ENCODE measurements around the gene RIMKLA.

RIMKLA gene

GRCh38 chr1:42379794-42380585 lies 602 bp upstream of the RIMKLA start:
- no peak for DNase-seq

DNA sequence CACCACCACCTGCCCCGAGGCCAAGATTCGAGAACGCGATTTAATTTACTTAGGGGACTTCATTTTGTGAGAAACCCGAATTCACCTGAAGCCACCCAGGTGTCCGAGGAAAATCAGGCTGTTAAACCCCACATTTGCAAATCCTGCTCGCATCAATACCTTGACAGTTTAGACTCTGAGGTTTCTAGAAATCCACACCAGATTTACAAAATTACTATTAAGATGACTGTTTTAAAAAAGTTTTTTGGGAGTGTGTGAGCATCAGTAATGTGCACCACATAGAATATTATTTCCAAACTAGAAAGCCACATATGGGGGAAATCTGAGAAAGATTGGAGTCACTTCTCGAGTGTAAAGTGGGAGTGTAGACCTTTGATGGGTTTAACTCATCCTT lies 685 bp downstream of the RIMKLA start:
- DNase-seq, result no peak

- no peak for DNase-seq
Measured at GRCh38 chr1:42385283-42385682, 4.7 kb downstream of the RIMKLA start.

DNA sequence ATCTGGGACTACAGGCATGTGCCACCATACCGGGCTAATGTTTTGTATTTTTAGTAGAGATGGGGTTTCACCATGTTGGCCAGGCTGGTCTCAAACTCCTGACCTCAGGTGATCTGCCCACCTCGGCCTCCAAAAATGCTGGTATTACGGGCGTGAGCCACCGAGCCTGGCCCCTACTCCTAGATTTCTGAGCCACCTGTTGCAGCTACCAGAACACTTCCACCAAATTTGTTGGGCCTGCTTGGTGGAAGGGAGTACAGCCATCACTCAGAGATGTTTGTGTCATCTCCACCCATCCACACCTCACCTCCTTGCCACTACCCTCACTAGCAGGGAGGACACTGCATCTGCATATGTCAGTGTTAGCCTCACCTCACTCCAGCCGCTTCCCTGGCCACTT lies 5.5 kb downstream of the RIMKLA start:
- no peak for DNase-seq

- DNase-seq, result no peak
Measured at GRCh38 chr1:42392255-42392654, 11.7 kb downstream of the RIMKLA start.

DNA sequence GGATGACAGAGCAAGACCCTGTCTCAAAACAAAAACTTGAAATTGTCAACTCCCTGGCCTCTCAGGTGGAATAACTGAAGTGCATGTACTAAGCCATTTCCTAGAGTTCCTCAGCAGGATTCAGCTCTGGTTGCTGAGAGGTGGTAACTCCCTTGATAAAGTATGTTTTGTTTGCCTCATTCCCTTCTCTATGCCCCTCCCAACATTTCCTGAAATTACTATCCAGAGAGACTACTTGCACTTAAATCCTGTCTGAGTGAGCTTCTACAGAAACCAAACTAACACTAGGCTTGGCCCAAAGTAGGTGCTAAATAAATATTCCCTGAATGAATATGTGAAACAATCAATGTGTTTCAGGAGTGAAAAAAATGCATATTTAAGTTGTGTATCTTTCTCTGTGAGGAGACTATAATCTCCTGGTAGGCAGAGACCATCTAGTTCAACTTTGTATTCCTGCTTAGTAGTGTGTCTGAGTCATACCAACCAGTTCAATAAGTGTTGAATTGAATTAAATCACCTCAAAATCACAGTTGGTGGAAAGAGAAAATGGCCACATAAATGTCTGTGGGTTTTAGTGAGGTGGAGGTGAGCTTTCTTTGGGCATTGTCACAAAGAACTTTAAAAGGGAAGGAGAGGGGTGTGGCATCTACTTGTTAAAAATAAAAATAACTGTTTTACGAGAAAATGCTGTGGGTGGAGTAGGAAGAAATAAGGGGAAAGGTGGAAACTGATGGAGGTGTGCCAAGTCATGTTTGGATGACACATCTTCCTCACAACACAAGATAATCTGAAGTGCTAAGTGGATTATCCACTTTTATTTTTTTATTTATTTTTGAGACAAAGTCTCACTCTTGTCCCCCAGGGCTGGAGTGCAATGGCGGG lies 12.6 kb downstream of the RIMKLA start:
- no peak for DNase-seq

DNA sequence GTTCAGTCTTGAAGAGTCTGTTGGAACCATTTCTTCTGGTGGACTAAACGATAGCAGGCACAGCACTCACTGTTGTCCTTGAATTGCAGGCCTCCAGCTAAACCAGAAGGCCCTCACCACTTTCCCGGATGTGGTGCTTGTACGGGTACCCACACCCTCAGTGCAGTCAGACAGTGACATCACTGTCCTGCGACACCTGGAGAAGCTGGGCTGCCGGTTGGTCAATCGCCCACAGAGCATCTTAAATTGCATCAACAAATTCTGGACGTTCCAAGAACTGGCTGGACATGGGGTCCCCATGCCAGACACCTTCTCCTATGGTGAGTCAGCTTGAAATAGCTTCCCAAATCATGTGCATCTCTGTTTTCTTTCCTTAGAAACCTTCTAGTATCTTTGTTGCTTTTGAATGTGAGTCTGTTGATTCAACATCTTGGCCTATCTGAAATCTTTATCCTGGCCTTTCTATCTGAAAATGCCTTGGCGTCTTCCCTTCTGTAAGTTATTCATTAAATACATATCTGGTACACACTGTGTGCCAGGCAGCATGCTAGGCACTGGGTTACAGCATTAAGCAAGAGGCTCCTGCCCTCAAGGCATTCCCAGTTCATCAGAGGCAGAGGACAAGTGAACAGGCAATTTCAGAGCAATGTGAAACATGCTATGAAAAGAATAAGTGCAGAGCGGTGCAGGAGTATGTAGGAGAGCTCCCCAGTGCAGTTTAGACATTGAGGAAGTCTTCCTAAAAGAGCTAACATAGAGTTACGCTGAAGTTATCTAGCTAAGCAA lies 18.9 kb downstream of the RIMKLA start:
- no peak for DNase-seq

GRCh38 chr1:42403880-42404400 lies 23.3 kb downstream of the RIMKLA start:
- no peak for DNase-seq

- no peak for DNase-seq
Measured at GRCh38 chr1:42414551-42415496, 34.2 kb downstream of the RIMKLA start.

- no peak for DNase-seq
Measured at GRCh38 chr1:42417166-42417565, 36.6 kb downstream of the RIMKLA start.

- DNase-seq, result no peak
Measured at GRCh38 chr1:42418516-42418915, 37.9 kb downstream of the RIMKLA start.

DNA sequence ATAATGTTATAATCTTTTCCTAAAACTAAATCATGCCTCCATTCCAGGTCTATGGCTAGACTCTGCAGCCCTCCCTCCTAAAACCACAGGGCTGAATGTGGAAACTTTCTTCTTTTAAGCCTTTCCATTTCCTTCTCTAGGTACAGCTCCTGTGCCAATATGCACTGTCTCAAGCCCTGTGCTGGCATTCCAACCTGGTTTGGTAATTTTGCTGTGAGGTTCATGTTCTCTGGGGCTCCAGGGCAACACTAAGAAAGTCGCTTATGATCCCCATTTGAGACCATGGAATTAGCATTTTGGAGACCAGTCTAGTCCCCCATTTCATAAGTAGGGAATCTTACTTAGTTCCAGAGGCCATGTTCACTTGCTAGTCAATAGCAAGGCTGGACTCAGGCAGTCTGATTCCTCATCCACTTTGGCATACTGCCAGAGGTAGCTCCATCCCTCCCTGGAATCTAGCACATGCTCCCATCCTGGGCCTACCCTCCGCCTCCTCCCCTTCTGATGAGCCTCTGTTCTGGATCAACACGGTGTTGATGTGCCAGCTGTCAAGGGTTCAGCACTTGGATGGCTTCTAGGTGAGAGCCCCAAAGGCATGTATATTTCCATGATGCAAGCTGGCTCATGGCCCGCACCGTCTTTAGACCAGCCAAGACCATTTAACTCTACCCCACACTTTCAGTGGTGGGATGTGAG lies 38.7 kb downstream of the RIMKLA start:
- no peak for DNase-seq

DNA sequence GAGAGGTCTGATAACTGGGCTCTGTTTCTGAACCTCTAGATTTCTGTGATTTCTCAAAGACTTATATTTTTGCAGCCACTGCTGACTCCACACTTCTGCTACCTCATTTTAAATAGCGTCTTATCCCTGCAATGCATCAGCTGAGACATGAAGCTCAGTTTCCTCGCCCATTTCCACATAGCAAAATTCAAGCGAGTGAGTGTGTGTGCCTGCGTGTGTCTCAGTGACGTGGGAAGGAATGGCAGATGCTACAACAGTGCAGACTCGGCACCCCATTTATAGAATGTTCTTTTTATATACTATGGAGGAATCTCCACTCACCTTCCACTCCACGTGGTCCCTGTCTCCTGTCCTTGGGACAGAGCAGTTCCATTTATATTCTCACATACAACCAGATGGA lies 39.5 kb downstream of the RIMKLA start:
- DNase-seq, result no peak

- no peak for DNase-seq
Measured at GRCh38 chr1:42420911-42421585, 40.5 kb downstream of the RIMKLA start.

GRCh38 chr1:42422737-42423136 lies 42.1 kb downstream of the RIMKLA start:
- DNase-seq, result no peak

DNA sequence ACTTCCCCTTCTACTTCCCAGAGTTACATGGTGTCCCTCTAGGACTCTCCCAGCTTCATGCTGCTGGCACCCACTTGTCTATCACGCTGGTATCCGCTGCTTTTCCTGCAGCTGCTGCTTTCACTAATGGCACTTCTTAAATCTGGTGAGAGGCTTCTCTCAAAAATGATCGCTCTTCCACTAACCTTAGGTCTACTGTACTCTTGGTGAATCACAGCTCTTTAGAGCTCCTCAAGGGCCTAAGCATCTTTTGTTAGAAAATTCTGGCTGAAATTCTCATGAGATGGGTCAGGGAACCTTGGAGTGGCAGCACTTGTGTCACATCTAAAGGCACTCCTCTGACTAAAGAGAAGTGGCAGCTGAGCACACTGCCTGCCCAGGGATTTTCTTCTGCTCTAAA lies 43.1 kb downstream of the RIMKLA start:
- DNase-seq, result no peak

GRCh38 chr1:42424201-42424600 lies 43.6 kb downstream of the RIMKLA start:
- DNase-seq, result no peak

DNA sequence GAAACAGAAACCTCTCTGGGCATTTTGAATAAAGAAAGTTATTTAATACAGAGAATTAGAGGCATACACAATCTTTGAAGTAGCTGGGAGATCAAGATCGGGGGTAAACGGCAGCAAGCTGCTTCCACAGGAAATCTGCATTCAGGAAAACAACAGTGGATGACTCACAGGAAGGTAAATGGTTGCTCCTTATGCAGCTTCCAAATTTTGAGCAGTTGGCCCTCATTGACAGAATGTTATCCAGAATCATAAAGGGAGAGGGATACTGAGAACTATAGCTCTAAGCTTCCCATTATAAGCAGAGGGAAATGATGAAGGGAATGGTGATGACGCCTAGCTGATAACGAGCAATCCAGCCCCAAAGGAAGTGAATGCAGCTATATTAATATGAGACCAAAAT lies 46.6 kb downstream of the RIMKLA start:
- no peak for DNase-seq

DNA sequence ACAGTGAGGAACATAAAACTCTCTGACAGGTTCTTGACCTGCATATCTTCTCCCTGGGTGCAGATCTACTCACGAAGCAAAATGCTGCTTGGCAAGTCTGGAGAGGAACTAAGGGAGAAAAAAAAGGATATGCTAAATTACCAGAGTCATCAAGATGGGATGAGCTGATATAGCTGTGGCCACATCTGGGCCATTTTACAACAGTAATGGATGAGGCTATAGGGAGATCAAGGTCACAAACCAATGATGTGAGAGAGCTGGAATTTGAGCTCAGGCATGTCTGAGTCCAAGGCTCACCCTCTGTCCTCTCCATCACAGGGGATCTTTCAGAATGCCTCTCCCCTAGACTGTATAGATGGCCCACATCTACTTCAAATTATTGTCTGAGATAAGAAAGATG lies 49.0 kb downstream of the RIMKLA start:
- no peak for DNase-seq

DNA sequence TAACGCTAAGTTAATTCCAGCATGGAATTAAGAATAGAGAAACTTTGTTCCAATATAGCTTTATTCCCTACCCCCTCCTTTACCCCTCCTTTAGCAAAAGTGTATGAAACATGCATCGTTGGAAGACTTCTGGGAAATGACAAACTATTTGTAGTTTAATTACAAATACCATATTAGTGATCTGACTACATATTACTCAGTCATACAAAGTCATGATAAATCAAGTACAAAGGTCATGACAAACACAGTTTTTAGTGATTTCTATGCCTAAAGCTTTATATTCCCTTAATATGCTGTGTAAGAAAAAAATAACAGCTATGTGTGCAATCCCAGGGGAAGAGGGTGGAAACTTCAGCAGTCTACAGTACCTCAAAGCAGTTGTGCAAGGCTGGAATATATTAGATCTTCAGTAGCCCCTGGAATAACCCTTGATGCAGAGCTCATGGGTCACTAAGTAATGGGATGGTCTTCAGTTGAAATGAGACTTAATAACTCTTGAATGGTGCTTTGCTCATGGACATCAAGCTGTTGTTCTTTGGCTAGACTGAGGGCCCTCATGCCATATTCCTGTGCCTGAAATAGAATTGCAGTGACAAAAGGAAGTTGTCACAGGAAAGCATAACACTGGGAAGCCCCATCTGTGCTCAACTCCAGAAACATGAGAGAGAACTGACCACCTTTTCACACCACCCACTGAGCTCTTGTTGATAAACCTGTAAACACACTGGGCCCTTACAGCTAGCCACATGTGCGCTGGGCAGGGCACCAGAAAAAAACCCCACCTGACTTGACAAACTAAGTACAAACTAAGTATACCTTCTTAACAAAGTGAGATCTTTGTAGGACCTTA lies 49.9 kb downstream of the RIMKLA start:
- no peak for DNase-seq
